Measurements from ENCODE around the gene PTPRD. TPM values are rescaled to one million over a fixed set of nuclear protein-coding genes. Genes with fewer than 3 reads are reported as not detected.
A peak's percentile ranks its signal among the peaks of the same experiment; 100 is the strongest.

PTPRD gene
- total RNA-seq, 1 donor: 11.5 TPM

DNA sequence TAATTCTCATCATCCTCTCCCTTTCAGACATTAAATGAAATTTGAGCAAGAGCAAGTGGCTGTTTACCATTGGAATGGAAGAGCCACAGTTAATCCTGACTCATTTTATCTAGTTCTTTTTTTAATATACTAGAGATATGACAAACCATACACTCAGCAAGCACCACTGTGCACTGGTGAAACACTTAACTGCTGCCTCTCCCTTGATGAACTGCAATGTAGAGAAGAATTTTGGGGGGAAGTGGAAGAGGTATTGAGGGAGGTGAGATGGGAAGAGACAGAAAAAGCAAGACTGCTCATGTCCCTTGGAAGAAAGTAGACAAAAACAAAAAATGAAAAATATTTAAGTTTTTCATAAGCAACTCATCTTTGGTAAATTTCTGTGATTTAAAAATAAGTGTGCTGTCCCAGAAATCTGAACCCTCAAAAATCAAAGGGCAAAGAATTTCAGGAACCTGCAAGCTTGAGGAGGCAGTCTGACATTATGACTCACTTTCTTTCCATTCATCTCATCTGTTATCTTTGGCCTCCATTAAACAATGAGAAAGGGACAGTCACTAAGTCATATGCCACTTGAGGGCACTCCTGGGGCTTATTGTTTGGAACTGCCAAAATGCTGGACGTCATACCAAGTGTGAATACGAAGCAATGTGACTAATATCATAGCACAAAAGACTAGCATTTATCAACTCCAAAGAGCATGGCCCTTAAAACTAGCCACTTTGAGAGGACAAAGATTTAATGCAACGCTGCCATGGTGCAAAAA lies 2246.5 kb downstream of the PTPRD start:
- TF ChIP-seq, protein P1, sequence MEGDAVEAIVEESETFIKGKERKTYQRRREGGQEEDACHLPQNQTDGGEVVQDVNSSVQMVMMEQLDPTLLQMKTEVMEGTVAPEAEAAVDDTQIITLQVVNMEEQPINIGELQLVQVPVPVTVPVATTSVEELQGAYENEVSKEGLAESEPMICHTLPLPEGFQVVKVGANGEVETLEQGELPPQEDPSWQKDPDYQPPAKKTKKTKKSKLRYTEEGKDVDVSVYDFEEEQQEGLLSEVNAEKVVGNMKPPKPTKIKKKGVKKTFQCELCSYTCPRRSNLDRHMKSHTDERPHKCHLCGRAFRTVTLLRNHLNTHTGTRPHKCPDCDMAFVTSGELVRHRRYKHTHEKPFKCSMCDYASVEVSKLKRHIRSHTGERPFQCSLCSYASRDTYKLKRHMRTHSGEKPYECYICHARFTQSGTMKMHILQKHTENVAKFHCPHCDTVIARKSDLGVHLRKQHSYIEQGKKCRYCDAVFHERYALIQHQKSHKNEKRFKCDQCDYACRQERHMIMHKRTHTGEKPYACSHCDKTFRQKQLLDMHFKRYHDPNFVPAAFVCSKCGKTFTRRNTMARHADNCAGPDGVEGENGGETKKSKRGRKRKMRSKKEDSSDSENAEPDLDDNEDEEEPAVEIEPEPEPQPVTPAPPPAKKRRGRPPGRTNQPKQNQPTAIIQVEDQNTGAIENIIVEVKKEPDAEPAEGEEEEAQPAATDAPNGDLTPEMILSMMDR (IDR thresholded peaks at IDR 0.05; ENCODE audit: insufficient read depth, low read length): no peak
- peak; percentile 70 for DNase-seq (ENCODE audit: low read depth)
- no peak overlapping the region for H3K4me3 ChIP-seq (ENCODE audit: low read depth, low read length)

DNA sequence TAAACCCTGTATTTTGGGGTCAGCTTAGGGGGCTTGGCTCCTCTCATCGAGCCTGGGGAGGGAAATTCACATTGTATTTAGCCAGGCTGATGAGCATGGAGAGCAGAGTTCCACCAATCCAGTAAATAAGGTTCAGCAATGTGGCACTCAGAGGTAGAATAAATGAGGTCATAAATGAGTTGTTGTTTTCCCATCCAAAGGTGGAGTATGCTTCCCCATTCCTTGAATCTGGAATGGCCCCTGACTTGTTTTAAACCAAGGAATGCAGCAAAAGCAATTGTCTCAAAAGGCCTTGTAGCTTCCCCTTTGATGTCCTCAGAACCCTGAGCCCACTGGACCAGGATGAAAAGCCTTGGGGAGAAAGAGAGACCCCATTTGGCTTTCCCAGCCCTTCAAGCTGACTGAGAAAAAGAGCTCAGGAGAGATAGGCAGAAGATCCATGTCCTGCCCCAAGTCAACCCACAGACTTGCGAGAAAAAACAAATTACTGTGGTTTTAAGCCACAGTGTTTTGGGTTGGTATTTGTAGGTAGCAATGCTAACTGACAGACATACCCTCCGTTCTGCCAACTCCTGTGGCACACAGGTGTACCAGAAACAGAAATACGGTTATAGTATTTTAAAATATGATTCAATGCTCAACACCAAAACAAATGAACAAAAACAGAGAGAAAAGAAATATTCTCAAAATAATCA lies 2247.2 kb downstream of the PTPRD start:
- peak; percentile 5 for DNase-seq (ENCODE audit: low read depth)
- H3K4me3 ChIP-seq (ENCODE audit: low read depth, low read length): no peak overlapping the region
- TF ChIP-seq, protein P1 (IDR thresholded peaks at IDR 0.05; ENCODE audit: insufficient read depth, low read length): no peak

DNA sequence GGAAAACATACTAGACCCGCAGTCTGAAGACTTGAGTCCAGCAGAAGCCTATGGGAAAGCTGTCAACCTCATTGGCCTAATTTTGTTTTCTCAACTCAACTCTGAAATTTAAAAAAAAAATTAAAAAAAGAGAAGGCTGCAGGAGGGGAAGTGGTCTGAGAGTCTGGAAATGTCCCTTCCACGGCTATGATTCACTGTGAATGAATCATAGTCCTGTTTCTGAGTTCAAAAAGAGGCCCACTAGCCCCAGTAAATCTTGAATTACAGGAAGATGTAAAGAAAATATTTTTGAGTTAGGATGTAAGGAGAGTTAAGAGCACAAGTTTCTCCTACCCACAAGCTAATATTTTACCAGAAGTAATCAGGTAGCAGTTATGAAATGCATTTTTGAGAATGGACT lies 2247.8 kb downstream of the PTPRD start:
- TF ChIP-seq, protein P1 (IDR thresholded peaks at IDR 0.05; ENCODE audit: insufficient read depth, low read length): no peak

DNA sequence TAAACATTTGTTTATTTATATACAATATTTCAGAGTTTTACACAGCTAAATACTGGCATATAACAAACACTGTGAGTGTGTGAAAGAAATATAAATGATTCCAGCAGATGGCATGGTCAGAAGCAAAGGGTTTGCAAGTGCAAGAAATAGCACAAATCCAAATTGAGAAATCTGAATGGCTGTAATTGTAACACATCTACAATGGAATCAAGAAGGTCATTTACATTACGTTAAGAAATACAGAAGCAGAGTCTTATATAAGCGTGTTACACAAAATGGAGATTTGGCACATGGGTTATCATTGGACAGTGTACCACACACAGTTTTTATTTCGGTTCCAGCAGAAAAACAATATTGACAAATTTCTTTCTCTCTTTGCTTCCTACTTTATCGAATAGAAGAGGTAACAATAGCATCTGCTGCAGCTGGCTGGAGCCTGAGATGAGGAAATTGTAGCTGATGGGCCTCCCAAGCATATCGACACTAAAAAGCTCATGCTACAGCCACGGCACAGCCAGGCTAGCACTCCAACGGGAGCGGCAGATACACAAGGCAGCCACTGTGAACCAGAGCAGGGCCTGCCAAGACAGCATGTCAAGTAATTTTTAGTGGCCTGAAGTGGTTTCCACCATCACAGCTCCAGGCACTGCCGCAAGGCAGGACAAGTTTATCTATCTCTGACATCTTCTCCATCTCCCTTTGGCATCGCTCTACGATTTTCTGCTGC lies 2248.6 kb downstream of the PTPRD start:
- DNase-seq (ENCODE audit: low read depth): no peak
- no peak overlapping the region for H3K4me3 ChIP-seq (ENCODE audit: low read depth, low read length)
- TF ChIP-seq, protein P1 (IDR thresholded peaks at IDR 0.05; ENCODE audit: insufficient read depth, low read length): no peak

More for the DNA sequence above, 2247.8 kb downstream of the PTPRD start:
- DNase-seq (ENCODE audit: low read depth): peak; percentile 76
- no peak overlapping the region for H3K4me3 ChIP-seq (ENCODE audit: low read depth, low read length)

DNA sequence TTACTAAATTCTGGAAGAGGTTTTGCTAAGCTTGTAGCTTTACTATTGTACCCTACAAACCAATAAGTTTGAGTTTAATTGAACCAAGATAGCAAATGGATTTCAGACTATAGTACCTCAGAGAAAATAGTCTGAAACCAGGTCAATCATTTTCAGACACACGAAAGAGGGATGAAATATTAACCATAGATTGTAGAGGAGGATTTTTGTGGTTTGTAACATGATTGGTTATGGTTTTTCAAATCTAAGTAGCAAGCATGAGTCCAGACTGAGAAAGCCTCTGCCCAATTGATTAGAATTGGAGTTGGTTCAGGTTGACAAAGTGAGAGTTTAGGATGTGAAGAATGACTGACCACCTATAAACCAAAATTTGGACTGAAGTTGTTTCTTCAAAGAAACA lies 2250.6 kb downstream of the PTPRD start:
- TF ChIP-seq, protein P1 (IDR thresholded peaks at IDR 0.05; ENCODE audit: insufficient read depth, low read length): no peak
- no peak for DNase-seq (ENCODE audit: low read depth)
- no peak overlapping the region for H3K4me3 ChIP-seq (ENCODE audit: low read depth, low read length)

DNA sequence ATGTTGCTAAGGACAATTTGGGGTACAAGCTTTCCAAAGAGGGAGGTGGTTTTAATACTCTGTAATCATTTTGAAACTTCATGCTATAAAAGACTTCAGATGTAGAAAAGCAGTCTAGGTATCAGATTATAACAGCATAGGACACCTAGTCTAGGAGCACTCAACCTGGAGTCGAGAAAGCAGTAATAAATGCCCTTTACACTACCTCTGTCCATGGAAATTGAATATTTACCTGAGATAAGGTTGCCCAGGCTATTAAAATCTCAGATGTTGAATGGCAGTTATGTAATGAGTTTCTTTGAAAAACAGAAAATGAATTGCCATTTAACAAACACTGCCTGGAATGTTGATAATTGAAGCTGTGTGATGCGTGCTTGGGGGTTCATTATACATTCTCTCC lies 2251.4 kb downstream of the PTPRD start:
- no peak overlapping the region for H3K4me3 ChIP-seq (ENCODE audit: low read depth, low read length)
- TF ChIP-seq, protein P1 (IDR thresholded peaks at IDR 0.05; ENCODE audit: insufficient read depth, low read length): no peak
- DNase-seq (ENCODE audit: low read depth): no peak
